ENCODE results near the gene UGT1A3.
"Not testable (repeated sequence)": the region's sequence is repeated elsewhere in the genome, so short reads cannot be mapped to it uniquely, and the experiment has no call there.

UGT1A3 gene

DNA sequence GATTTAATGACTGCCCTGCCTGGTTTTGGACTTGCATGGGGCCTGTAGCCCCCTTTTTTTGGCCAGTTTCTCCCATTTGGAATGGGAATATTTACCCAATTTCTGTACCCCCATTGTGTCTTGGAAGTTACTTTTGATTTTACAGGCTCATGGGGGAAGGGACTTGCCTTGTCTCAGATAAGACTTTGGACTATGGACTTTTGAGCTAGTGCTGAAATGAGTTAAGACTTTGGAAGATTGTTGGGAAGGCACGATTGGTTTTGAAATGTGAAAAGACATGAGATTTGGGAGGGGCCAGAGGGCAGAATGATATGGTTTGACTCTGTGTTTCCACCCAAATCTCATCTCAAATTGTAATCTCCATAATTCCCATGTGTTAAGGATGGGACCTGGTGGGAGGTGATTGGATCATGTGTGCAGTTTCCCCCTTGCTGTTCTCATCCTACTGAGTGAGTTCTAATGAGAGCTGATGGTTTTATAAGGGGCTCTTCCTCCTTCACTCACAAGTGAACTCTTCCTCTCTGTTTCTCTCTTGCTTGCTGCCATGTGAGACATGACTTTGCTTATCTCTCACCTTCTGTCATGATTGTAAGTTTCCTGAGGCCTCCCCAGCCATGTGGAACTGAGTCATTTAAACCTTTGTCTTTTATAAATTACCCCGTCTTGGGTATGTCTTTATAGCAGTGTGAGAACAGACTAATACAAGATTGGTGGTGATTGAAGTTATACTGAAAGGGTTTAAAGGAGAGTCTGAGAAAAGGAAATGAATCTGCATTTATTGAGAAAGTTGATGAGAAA, 22.6 kb downstream of the UGT1A3 start:
- H3F3A ChIP-seq (ENCODE audit: insufficient read depth); H3K9me3 ChIP-seq (ENCODE audit: insufficient read depth, low read length); H3K79me2 ChIP-seq (ENCODE audit: insufficient read depth, low read length); H2AFZ ChIP-seq (ENCODE audit: low read depth, low read length, severe bottlenecking); H4K20me1 ChIP-seq (ENCODE audit: low read depth, low read length); H3K4me3 ChIP-seq (ENCODE audit: insufficient read depth, low read length, poor library complexity, severe bottlenecking); H3K9ac ChIP-seq (ENCODE audit: low read length); H3K4me2 ChIP-seq (ENCODE audit: low read depth, low read length, poor library complexity, severe bottlenecking); H3K36me3 ChIP-seq (ENCODE audit: low read length); H3K27ac ChIP-seq (ENCODE audit: low read depth, low read length); H3K9me2 ChIP-seq (replicated peaks; ENCODE audit: insufficient read depth, low read length); H3K27me3 ChIP-seq (ENCODE audit: low read length): not testable (repeated sequence)

- no peak overlapping the region for H3K27ac ChIP-seq (ENCODE audit: low read depth, low read length)
- no peak overlapping the region for H2AFZ ChIP-seq (ENCODE audit: low read depth, low read length, severe bottlenecking)
- no peaks in the 10 kb centered on the region for H3K79me2 ChIP-seq (ENCODE audit: insufficient read depth, low read length)
- H3F3A ChIP-seq (ENCODE audit: insufficient read depth), result no peaks in the 10 kb centered on the region
- H3K4me2 ChIP-seq (ENCODE audit: low read depth, low read length, poor library complexity, severe bottlenecking), result no peak overlapping the region
- no peak overlapping the region for H3K9ac ChIP-seq (ENCODE audit: low read length)
- H3K9me3 ChIP-seq (ENCODE audit: insufficient read depth, low read length), result peaks cover 5% of the 10 kb centered on the region; the same call in 1 of the 2 replicates
- no peak overlapping the region for H3K4me3 ChIP-seq (ENCODE audit: insufficient read depth, low read length, poor library complexity, severe bottlenecking)
- H3K27me3 ChIP-seq (ENCODE audit: low read length), result no peaks in the 10 kb centered on the region
- H3K9me2 ChIP-seq (replicated peaks; ENCODE audit: insufficient read depth, low read length), result no peaks in the 10 kb centered on the region
- no peaks in the 10 kb centered on the region for H4K20me1 ChIP-seq (ENCODE audit: low read depth, low read length)
- TF ChIP-seq EZH2phosphoT487 (conservative IDR thresholded peaks at IDR 0.05; ENCODE audit: low read length) (no peak), CTCF (IDR thresholded peaks at IDR 0.05; ENCODE audit: insufficient read depth, low read length, poor library complexity, severe bottlenecking) (no peak)
- no peaks in the 10 kb centered on the region for H3K36me3 ChIP-seq (ENCODE audit: low read length)
Observed at GRCh38 chr2:233754872-233755611, 26.2 kb downstream of the UGT1A3 start.

DNA sequence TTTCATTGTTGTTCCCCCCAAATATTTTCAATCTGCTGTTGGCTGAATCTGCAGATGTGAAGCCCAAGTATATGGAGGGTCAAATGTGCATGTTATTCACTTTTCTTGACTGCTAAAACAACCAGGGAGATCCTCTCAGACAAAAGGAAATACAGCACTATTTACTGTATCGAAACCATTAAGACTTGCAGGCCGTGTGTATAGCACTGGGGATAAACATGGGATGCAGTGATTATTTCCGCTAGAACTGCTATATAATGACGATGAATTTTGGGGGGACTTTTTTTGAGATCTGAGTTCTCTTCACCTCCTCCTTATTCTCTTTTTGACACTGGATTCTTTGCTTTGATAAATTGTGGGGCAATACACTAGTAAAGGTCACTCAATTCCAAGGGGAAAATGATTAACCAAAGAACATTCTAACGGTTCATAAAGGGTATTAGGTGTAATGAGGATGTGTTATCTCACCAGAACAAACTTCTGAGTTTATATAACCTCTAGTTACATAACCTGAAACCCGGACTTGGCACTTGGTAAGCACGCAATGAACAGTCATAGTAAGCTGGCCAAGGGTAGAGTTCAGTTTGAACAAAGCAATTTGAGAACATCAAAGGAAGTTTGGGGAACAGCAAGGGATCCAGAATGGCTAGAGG, 27.7 kb downstream of the UGT1A3 start:
- Histone ChIP-seq H3K79me2 (ENCODE audit: insufficient read depth, low read length) (no peaks in the 10 kb centered on the region), H3K9ac (ENCODE audit: low read length) (no peak overlapping the region), H3K9me2 (replicated peaks; ENCODE audit: insufficient read depth, low read length) (no peaks in the 10 kb centered on the region), H4K20me1 (ENCODE audit: low read depth, low read length) (no peaks in the 10 kb centered on the region), H2AFZ (ENCODE audit: low read depth, low read length, severe bottlenecking) (no peak overlapping the region), H3K36me3 (ENCODE audit: low read length) (no peaks in the 10 kb centered on the region), H3K4me3 (ENCODE audit: insufficient read depth, low read length, poor library complexity, severe bottlenecking) (no peak overlapping the region), H3K27me3 (ENCODE audit: low read length) (no peaks in the 10 kb centered on the region), H3F3A (ENCODE audit: insufficient read depth) (no peaks in the 10 kb centered on the region), H3K27ac (ENCODE audit: low read depth, low read length) (no peak overlapping the region), H3K4me2 (ENCODE audit: low read depth, low read length, poor library complexity, severe bottlenecking) (no peak overlapping the region), H3K9me3 (ENCODE audit: insufficient read depth, low read length) (no peaks in the 10 kb centered on the region)
- TF ChIP-seq EZH2phosphoT487 (conservative IDR thresholded peaks at IDR 0.05; ENCODE audit: low read length) (no peak), CTCF (IDR thresholded peaks at IDR 0.05; ENCODE audit: insufficient read depth, low read length, poor library complexity, severe bottlenecking) (no peak)
